Activated CD4-positive, alpha-beta T cell treated with anti-CD3 and anti-CD28 coated beads, Interleukin-2, Interleukin-4, amounts not matched to agents 100 ng/mL and 50 ng/mL, durations not matched to agents 16 hours and 8 hours (primary cell): ENCODE data around the gene DDX18.

Source experiments
- DNase-seq: peaks from one replicate; pipeline ENCODE4 v3.0.0-alpha.2; 2020; ENCODE audit warnings: low spot score

DDX18 gene

GRCh38 chr2:117834992-117835391 lies 20.5 kb downstream of the DDX18 start:
- no peak for DNase-seq

DNA sequence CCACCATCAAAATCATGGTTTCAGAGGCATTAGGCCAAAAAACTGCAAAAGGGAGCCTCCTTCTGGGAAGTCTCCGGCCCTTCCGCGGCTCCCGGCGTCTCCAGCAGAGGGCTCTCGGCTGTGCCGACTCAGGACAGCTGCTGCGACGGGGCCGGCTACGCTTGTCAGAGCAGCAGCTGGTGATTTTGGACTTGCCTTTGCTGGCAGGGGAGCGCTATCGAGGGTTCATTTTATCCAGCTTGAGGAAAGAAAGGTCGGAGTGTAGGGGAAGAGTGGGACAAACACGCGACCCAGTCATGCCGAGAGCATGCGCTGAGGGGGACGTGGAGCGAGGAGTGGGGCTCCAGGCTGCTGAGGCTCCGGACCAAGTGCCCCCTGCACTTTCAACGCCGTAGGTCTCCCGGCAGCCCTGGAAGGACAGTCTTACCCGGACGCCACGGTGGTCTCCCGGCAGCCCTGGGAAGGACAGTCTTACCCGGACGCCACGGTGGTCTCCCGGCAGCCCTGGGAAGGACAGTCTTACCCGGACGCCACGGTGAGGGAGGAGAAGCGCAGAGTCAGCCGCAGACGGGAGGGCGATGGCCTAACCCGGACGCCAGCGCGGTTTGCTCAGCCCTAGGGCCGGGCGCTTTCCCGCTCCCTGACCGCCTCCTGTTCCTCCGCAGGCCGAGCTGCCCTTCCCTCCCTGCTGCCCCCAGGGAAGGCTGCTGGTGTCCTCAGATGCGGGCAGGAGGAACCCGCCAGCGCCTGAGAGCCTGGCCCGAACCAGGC lies 21.7 kb downstream of the DDX18 start:
- DNase-seq: peak; percentile 50

DNA sequence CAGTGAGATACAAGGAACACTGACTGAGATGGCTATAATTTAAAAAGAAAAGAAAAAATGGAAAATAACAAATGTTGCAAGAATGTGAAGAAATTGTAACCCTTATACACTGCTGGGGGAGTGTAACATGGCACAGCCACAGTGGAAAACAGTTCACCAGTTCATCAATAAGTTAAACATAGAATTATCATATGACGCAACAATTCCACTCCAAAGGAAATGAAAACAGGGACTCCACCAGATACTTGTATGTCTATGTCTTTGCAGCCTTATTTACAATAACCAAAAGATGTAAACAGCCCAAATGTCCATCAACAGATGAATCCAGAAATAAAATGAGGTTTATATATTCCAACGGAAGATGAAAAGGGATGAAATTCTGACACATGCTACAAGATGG lies 30.8 kb downstream of the DDX18 start:
- DNase-seq: no peak

- DNase-seq: no peak
Measured at GRCh38 chr2:117850015-117850414, 35.5 kb downstream of the DDX18 start.

DNA sequence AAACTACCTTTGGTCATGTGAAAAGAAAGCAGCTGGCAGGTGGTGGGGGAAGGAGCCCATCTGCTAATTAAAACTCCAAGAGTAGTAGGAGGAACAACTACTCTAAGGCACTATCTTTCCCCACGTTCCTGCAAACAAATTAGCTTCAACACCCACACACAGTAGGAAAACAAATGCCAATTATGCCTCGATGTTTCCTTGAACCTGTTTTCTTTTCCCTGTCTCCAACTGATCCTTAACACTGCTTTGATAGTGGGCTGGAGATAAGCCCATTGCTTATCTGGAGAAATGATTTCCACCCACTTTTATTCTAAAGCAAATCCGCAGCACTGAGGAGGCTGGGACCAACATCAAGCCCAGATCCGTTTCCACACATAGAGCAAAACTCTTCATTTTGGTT lies 36.0 kb downstream of the DDX18 start:
- no peak for DNase-seq

DNA sequence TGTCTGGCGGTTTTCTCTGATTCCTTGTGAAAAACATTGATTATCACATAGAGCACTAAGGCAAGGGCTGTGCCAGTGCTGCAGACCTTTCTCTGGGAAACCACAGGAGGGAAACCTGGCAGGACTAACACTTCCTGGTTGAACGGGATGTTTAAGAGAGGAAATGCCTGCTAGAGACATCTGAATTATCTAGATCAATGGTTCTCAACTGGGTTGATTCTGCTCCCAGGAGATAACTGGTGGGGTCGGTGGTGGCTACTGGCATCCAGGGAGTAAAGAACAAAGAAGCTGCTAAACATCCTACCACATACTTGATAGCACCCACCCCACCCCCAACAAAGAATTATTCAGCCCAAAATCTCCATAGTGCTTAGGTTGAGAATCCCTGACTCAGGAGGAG lies 37.5 kb downstream of the DDX18 start:
- DNase-seq: no peak

GRCh38 chr2:117853316-117853715 lies 38.8 kb downstream of the DDX18 start:
- no peak for DNase-seq

- DNase-seq: no peak
Measured at GRCh38 chr2:117853873-117854272, 39.4 kb downstream of the DDX18 start.

GRCh38 chr2:117854610-117855009 lies 40.1 kb downstream of the DDX18 start:
- no peak for DNase-seq

- no peak for DNase-seq
Measured at GRCh38 chr2:117855886-117856285, 41.4 kb downstream of the DDX18 start.

- DNase-seq: no peak
Measured at GRCh38 chr2:117856415-117857210, 42.1 kb downstream of the DDX18 start.

GRCh38 chr2:117858336-117858735 lies 43.8 kb downstream of the DDX18 start:
- DNase-seq: no peak

DNA sequence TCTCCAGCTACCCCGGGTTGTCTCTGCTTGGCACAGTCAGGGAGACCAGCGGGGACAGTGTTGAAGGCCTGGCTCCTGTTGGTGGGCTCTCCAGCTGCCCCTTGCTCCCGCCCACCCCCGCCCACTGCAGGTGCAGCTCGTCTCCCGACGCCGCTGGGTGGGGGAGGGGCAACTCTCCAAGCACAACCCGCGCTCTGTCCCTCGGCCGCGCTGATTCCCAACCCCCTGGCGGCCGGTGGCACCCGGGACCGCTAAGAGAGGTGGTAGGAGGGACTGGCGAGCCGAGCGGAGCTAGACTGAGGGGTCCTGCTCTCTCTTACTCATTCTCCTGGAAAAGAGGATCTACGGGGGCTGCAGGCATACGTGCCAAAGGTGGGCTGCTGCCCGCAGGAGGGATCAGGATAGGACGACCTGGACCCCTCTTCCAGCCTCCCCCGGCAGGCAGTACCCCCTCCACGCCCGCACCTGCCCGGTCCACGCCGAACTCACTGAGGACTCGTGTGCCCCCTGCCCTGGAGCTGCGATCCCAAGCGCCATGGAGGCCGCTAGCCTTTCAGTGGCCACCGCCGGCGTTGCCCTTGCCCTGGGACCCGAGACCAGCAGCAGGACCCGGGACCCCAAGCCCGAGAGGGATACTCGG lies 44.5 kb downstream of the DDX18 start:
- DNase-seq: no peak

- no peak for DNase-seq
Measured at GRCh38 chr2:117859532-117859911, 45.0 kb downstream of the DDX18 start.

DNA sequence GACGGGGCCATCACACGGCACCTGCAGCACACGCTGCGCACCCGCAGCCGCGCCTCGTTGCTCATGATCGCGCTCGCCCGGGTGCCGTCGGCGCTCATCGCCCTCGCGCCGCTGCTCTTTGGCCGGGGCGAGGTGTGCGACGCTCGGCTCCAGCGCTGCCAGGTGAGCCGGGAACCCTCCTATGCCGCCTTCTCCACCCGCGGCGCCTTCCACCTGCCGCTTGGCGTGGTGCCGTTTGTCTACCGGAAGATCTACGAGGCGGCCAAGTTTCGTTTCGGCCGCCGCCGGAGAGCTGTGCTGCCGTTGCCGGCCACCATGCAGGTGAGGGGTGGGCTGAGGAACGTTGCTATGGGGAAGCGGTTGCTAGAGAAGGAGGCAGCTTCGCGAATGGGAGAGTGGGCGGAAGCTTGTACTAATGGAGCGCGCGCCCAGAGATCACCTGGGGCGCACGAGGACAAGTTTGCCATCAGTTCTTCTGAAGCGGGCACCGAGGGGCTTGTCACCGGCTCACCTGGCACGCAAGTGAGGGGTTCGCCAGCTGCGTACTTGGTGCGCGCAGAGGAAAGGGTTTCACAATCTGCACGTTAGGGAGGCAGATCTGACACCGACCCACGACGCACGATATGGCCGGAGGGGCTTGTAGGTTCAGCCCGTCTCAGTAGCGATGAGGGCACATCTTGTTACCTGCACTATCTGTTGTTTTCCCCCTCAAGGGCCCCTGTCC lies 45.6 kb downstream of the DDX18 start:
- DNase-seq: no peak

DNA sequence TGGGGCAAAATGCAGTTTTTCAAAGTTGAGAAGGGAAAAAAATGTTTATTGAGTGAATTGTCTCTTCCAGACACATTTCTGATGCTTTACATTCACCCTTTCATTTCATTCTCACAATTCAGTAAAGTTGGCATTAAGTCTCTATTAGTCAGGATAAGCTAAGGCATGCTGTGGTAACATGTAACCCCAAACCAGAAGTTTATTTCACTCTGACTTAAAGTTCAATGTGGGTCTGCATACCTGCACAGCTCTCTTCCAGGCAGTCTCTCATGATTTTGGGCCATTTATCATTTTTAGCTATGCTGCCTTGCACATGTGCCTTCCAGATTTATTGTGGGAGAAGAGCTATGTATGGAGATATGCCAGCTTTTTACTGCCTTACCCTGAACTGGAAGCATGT lies 48.0 kb downstream of the DDX18 start:
- DNase-seq: no peak

DNA sequence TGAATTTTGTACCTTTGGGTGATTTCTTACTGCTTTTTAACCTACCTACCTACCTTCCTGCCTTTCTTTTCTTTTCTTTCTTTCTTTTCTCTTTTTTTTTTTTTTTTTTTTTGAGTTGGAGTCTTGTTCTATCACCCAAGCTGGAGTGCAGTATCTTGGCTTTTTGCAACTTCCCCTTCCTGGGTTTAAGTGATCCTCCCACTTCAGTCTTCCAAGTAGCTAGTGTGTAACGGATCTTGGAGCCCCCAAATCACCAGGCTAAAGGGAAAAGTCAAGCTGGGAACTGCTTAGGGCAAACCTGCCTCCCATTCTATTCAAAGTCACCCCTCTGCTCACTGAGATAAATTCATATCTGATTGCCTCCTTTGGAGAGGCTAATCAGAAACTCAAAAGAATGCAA lies 61.3 kb downstream of the DDX18 start:
- no peak for DNase-seq

- no peak for DNase-seq
Measured at GRCh38 chr2:117879003-117879402, 64.5 kb downstream of the DDX18 start.
